HL-60 (cell line): ENCODE measurements around the gene PAK4.

ENCODE experiments used
- DNase-seq, 2 experiments: peaks; one replicate each; pipeline ENCODE4 v3.0.0-alpha.2; 2010 to 2020; ENCODE audit warnings: low read depth in 1 of 2, low spot score in 1 of 2
- H3K27ac ChIP-seq: fragments of 250-450 bp; sonication (Bioruptor Pico); replicated peaks from 2 replicates; pipeline ENCODE4 v1.5.1; 2020; ENCODE audit warnings: mild to moderate bottlenecking, moderate library complexity
- H3K27me3 ChIP-seq: fragments of 250-450 bp; sonication (Bioruptor Pico); 2 replicates; pipeline ENCODE4 v1.5.1; 2021; ENCODE audit warnings: mild to moderate bottlenecking, moderate library complexity; ENCODE audit not compliant: insufficient read depth, poor library complexity, severe bottlenecking
- H3K4me3 ChIP-seq: replicated peaks from 2 replicates; pipeline ENCODE4 v1.5.1; 2011; ENCODE audit warnings: mild to moderate bottlenecking, control low read depth, low read length; ENCODE audit not compliant: insufficient read depth
- GABPA ChIP-seq: IDR thresholded peaks from 2 replicates; pipeline ENCODE4 v1.6.1; 2012; ENCODE audit warnings: low read depth
- POLR2AphosphoS5 ChIP-seq: IDR thresholded peaks from 2 replicates; pipeline ENCODE4 v1.6.1; 2012; ENCODE audit warnings: low read depth
- SPI1 ChIP-seq: IDR thresholded peaks from 2 replicates; pipeline ENCODE4 v1.6.1; 2012; ENCODE audit warnings: low read depth, mild to moderate bottlenecking, borderline replicate concordance
- TF ChIP-seq, protein P1 (sequence below): IDR thresholded peaks from one replicate; pipeline ENCODE4 v1.5.1; 2011; ENCODE audit warnings: low read length, control low read depth, inconsistent platforms; ENCODE audit not compliant: insufficient read depth
- TF ChIP-seq, protein P2 (sequence below): IDR thresholded peaks from 2 replicates; pipeline ENCODE4 v1.6.1; 2012; ENCODE audit warnings: low read depth; ENCODE audit not compliant: insufficient replicate concordance

The PAK4 gene

DNA sequence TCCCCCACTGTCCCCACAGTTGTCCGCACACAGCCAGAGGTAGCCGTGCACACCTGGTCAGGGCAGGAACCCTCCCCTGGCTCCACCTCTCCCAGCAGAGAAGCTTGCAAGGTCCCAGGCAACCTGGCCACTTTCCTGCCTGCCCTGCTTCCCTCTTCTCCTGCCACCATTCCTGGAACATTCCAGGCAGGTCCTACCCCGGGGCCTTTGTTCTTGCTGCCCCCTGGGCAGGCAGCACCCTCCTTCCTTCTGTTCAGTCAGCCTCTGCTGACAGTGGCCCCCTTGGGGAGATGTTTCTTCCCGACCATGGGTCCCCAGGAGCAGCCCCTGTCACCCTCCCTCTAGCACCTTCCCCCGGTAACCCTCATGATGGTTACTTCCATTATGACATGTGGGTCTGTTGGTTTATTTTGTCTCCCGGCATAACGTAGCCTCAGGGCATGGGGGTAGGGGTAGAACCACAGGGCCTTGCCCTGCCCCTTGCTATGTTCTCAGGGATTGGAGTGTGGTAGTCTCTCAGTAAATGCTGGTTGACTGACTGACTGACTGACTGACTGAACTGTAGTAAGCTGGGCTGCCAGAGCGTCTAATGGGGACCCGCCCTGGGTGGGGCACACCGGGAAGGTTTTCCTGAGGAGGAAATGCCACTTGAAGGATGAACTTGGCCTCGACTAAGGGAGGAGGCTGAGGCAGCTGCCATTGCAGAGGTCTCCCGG, 10.8 kb downstream of the PAK4 start:
- no peak for DNase-seq
- Histone ChIP-seq H3K27ac (no peak overlapping the region), H3K27me3 (no peaks in the 10 kb centered on the region), H3K4me3 (no peak overlapping the region)
- TF ChIP-seq, protein P1, sequence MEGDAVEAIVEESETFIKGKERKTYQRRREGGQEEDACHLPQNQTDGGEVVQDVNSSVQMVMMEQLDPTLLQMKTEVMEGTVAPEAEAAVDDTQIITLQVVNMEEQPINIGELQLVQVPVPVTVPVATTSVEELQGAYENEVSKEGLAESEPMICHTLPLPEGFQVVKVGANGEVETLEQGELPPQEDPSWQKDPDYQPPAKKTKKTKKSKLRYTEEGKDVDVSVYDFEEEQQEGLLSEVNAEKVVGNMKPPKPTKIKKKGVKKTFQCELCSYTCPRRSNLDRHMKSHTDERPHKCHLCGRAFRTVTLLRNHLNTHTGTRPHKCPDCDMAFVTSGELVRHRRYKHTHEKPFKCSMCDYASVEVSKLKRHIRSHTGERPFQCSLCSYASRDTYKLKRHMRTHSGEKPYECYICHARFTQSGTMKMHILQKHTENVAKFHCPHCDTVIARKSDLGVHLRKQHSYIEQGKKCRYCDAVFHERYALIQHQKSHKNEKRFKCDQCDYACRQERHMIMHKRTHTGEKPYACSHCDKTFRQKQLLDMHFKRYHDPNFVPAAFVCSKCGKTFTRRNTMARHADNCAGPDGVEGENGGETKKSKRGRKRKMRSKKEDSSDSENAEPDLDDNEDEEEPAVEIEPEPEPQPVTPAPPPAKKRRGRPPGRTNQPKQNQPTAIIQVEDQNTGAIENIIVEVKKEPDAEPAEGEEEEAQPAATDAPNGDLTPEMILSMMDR = no peak
- no peak for TF ChIP-seq POLR2AphosphoS5
- TF ChIP-seq, protein P2, sequence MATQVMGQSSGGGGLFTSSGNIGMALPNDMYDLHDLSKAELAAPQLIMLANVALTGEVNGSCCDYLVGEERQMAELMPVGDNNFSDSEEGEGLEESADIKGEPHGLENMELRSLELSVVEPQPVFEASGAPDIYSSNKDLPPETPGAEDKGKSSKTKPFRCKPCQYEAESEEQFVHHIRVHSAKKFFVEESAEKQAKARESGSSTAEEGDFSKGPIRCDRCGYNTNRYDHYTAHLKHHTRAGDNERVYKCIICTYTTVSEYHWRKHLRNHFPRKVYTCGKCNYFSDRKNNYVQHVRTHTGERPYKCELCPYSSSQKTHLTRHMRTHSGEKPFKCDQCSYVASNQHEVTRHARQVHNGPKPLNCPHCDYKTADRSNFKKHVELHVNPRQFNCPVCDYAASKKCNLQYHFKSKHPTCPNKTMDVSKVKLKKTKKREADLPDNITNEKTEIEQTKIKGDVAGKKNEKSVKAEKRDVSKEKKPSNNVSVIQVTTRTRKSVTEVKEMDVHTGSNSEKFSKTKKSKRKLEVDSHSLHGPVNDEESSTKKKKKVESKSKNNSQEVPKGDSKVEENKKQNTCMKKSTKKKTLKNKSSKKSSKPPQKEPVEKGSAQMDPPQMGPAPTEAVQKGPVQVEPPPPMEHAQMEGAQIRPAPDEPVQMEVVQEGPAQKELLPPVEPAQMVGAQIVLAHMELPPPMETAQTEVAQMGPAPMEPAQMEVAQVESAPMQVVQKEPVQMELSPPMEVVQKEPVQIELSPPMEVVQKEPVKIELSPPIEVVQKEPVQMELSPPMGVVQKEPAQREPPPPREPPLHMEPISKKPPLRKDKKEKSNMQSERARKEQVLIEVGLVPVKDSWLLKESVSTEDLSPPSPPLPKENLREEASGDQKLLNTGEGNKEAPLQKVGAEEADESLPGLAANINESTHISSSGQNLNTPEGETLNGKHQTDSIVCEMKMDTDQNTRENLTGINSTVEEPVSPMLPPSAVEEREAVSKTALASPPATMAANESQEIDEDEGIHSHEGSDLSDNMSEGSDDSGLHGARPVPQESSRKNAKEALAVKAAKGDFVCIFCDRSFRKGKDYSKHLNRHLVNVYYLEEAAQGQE = no peak
- no peak for TF ChIP-seq GABPA
- no peak for TF ChIP-seq SPI1

DNA sequence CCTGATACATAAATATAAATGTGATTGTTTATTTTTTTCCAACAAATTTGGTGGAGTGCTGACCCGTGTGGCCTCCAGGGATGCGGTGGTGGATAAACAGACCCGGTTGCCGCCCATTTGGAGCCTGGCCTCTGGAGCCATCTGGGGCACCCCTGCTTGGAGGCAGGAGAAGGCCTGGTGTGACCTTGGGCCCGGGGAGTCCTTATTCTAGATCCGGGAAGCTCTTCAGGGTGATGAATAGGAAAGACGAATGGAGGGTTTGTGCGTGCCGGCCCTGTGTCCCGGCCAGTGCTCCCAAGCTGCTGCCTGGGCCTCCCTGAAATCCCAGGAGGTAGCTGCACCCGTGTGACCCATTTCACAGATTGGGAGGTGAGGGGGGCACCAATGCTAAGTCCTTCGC, 11.5 kb downstream of the PAK4 start:
- H3K27me3 ChIP-seq = no peaks in the 10 kb centered on the region
- TF ChIP-seq GABPA (no peak), POLR2AphosphoS5 (no peak), SPI1 (no peak)
- TF ChIP-seq, protein P1 = no peak
- TF ChIP-seq, protein P2 = no peak
- no peak for DNase-seq
- no peak overlapping the region for H3K4me3 ChIP-seq
- no peak overlapping the region for H3K27ac ChIP-seq

DNA sequence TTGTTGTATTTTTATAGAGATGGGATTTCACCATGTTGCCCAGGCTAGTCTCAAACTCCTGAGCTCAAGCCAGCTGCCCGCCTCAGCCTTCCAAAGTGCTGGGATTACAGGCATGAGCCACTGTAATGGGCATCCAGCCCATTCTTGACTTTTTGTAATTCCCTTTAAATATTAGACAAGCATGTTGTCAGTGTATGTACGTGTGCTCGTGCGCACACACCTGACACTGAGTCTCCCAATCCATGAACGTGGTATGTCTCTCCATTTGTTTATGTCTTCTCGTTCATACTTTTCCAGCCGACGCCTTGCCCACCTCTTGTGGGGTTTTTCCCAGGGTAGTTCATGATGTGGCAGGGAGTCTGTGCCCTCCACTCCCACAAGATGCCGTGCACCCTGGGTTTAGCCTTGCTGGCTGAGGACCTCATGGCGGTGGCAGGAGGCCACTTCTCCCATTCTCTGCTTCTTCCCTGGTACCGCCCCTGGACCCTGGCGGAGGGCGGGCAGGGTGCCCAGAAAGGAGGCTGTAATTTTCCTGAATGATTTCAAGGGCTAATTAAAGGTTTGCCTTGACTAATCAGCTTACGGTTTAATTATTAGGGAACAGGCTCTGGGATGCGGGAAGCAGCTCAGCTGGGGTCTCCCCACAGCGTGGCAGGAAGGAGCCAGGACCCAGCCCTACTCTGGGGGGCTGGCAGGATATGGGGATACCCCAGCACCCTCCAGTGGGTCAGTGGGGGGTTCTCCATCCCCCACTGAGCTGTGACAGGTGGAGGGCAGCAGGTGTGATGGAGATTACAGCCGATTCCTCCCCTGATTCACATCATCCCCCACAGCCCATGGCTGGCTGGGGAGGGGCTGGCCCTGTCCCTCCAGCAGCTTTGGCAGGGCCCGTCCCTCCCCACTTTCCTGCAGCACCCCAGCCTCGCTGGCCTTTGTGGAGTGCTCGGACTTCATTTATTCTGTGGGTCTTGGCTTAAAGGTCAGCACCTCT, 12.9 kb downstream of the PAK4 start:
- no peak for DNase-seq
- no peaks in the 10 kb centered on the region for H3K27me3 ChIP-seq
- TF ChIP-seq SPI1 (no peak), POLR2AphosphoS5 (no peak), GABPA (no peak)
- TF ChIP-seq, protein P1 = no peak
- TF ChIP-seq, protein P2 = no peak
- no peak overlapping the region for H3K4me3 ChIP-seq
- H3K27ac ChIP-seq = no peak overlapping the region
